ENCODE measurements around the gene IGFL2. TPM values are rescaled to one million over a fixed set of nuclear protein-coding genes. Genes with fewer than 3 reads are reported as not detected.

The IGFL2 gene
- total and polyA plus RNA-seq, 3 donors from 2014 or later, result 7.2 to 8.0 (median 7.6) TPM

GRCh38 chr19:46196410-46197124, 48.5 kb downstream of the IGFL2 start:
- Histone ChIP-seq H3K27me3 (no peaks in the 10 kb centered on the region), H3K4me3 (no peak overlapping the region), H3K27ac (no peak overlapping the region), H3K4me1 (peaks cover 3% of the 10 kb centered on the region), H3K36me3 (ENCODE audit: low read depth, missing control alignments) (no peaks in the 10 kb centered on the region), H3K9me3 (no peaks in the 10 kb centered on the region)
- no peak for DNase-seq
- 81 to 84% methylated on average over 8 of the region's 8 CpGs for WGBS, 2 donors
- TF ChIP-seq CTCF (IDR thresholded peaks at IDR 0.05), result no peak
- no peak for TF ChIP-seq POLR2A (IDR thresholded peaks at IDR 0.05)
- intact Hi-C loops (cut with DNase I; ENCODE audit: low total_unique reads), result no loop called here

GRCh38 chr19:46197314-46198070, 49.5 kb downstream of the IGFL2 start:
- no peaks in the 10 kb centered on the region for H3K36me3 ChIP-seq (ENCODE audit: low read depth, missing control alignments)
- 72 to 80% methylated on average over 4 of the region's 4 CpGs for WGBS, 2 donors
- no peaks in the 10 kb centered on the region for H3K27me3 ChIP-seq
- no peak for DNase-seq
- no peak overlapping the region for H3K27ac ChIP-seq
- TF ChIP-seq CTCF (IDR thresholded peaks at IDR 0.05) (no peak), POLR2A (IDR thresholded peaks at IDR 0.05) (no peak)
- no peak overlapping the region for H3K4me3 ChIP-seq
- intact Hi-C loops (cut with DNase I; ENCODE audit: low total_unique reads), result no loop called here
- H3K4me1 ChIP-seq, result peaks cover 3% of the 10 kb centered on the region
- H3K9me3 ChIP-seq, result no peaks in the 10 kb centered on the region

GRCh38 chr19:46198756-46199155, 50.7 kb downstream of the IGFL2 start:
- no peak for DNase-seq
- 61% methylated on average over 3 of the region's 3 CpGs for WGBS, 2 donors
- no peaks in the 10 kb centered on the region for H3K27me3 ChIP-seq
- intact Hi-C loops (cut with DNase I; ENCODE audit: low total_unique reads), result no loop called here
- no peaks in the 10 kb centered on the region for H3K36me3 ChIP-seq (ENCODE audit: low read depth, missing control alignments)
- H3K4me1 ChIP-seq, result peaks cover 2% of the 10 kb centered on the region
- H3K27ac ChIP-seq, result no peak overlapping the region
- TF ChIP-seq POLR2A (IDR thresholded peaks at IDR 0.05), result no peak
- no peak for TF ChIP-seq CTCF (IDR thresholded peaks at IDR 0.05)
- no peaks in the 10 kb centered on the region for H3K9me3 ChIP-seq
- H3K4me3 ChIP-seq, result no peak overlapping the region

GRCh38 chr19:46201454-46202310, 53.6 kb downstream of the IGFL2 start:
- intact Hi-C loops (cut with DNase I; ENCODE audit: low total_unique reads), result no loop called here
- Histone ChIP-seq H3K4me3 (no peak overlapping the region), H3K4me1 (no peaks in the 10 kb centered on the region), H3K27ac (no peak overlapping the region), H3K27me3 (no peaks in the 10 kb centered on the region), H3K9me3 (no peaks in the 10 kb centered on the region), H3K36me3 (ENCODE audit: low read depth, missing control alignments) (no peaks in the 10 kb centered on the region)
- TF ChIP-seq POLR2A (IDR thresholded peaks at IDR 0.05) (no peak), CTCF (IDR thresholded peaks at IDR 0.05) (no peak)
- WGBS, 2 donors, result 62 to 64% methylated on average over 14 to 16 of the region's 16 CpGs
- DNase-seq, result no peak
